Measurements from ENCODE around the gene SAPCD1.

Gene SAPCD1

DNA sequence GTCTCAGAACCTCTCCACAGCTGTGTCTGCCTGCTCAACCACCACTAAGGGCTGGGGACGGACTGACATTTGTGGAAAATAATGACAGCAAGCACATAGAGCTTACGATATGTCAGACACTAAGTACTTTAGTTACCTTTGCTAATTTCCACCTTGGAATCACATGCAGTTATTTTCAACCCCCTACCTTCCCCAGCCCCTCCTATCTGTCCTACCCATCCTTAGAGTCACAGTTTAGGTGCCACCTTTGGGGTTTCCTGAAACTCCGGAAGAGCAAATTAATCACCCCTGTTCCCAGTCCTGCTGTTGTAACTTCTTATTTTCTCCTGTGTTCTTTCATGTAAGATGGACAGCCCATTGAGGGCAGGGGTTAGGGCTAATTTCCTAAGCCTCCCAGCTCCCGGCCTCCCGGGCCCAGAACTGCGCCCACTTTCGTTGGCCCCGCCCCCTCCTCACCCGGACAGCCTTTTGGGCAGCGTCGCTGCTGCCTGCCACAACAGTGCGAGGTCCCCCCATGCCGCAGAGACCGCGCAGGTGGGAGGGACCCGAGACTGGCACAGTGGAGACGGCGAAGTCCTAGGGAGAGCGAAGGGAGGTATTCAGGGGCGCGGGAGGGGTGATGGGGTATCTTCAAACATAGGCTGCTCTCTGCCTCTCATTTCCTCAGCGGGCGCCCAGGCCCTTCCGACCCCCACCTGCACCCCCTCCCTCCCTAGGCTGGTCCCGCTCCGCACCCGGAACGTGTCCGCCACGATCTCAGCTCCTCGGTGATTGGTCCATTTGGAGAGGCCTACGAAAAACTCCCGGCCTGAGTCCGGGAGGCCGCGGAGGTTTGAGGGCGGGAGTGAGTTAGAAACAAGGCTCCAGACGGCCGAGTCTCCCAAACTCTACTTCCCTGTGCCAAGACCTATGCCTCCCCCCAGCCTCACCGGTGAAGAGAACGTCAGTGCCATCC is 34.5 kb upstream of the SAPCD1 start:
- TF ChIP-seq, protein P1, sequence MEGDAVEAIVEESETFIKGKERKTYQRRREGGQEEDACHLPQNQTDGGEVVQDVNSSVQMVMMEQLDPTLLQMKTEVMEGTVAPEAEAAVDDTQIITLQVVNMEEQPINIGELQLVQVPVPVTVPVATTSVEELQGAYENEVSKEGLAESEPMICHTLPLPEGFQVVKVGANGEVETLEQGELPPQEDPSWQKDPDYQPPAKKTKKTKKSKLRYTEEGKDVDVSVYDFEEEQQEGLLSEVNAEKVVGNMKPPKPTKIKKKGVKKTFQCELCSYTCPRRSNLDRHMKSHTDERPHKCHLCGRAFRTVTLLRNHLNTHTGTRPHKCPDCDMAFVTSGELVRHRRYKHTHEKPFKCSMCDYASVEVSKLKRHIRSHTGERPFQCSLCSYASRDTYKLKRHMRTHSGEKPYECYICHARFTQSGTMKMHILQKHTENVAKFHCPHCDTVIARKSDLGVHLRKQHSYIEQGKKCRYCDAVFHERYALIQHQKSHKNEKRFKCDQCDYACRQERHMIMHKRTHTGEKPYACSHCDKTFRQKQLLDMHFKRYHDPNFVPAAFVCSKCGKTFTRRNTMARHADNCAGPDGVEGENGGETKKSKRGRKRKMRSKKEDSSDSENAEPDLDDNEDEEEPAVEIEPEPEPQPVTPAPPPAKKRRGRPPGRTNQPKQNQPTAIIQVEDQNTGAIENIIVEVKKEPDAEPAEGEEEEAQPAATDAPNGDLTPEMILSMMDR (IDR thresholded peaks at IDR 0.05; ENCODE audit: low read depth, low read length, missing control alignments): no peak
- in situ Hi-C loops (cut with HindIII; ENCODE audit: low pct_ligation_motif_present, low sequenced_read_pairs): no loop called here
- no peak for DNase-seq
- Histone ChIP-seq H3K27me3 (replicated peaks) (no peaks in the 10 kb centered on the region), H3K27ac (no peak overlapping the region), H3K36me3 (replicated peaks) (peaks cover 41% of the 10 kb centered on the region), H3K4me3 (ENCODE audit: low read depth, low read length) (no peak overlapping the region)

DNA sequence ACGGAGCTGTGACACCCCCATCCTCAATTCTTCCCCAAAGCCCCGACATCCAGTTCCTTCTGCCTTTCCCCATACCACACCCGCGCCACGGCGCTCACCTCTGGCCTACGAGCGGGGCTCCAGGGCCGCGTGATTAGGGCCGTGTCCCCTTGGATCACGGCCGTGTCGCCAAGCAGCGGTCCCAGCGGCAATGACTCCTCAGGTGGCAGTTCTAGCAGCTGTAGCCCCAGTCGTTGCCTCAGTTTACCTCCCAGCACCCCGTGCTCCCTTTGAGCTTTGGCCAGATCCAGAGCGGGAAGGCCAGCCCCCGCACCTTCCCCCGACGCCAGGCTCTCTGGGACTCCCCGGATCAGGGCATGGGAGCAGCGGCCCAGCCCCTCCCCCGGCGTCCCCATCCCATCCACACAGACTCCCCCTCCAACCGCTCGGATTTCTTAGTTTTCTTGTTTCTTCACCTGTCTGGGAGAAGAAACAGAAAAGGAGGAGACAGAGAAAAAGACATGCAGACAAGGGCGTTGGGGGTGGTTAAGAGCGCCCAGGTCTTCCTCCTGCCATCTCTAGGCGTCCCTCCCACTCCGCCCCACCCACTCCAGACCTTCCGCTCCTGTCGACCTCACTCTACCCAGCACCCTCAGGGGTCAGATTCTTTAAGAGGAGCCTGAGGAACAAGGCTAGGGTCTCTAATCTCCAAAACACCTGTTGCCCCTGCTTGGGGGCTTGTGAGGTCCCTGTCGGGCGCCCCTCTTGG is 33.5 kb upstream of the SAPCD1 start, which contains the start of gene DDAH2:
DDAH2 (minus strand) TSS at position 533 of the 748 bp plus-strand sequence; CDS start at position 395, 138 bp downstream.
- Histone ChIP-seq H3K27ac (peak within 1 kb of the TSS; percentile 59), H3K36me3 (replicated peaks) (peaks cover 51% of the 10 kb centered on the region), H3K4me3 (ENCODE audit: low read depth, low read length) (peak within 1 kb of the TSS; percentile 84), H3K27me3 (replicated peaks) (no peaks in the 10 kb centered on the region)
- TF ChIP-seq, protein P1 (IDR thresholded peaks at IDR 0.05; ENCODE audit: low read depth, low read length, missing control alignments): peak; percentile 78
- no peak for DNase-seq
- in situ Hi-C loops (cut with HindIII; ENCODE audit: low pct_ligation_motif_present, low sequenced_read_pairs): no loop called here

DNA sequence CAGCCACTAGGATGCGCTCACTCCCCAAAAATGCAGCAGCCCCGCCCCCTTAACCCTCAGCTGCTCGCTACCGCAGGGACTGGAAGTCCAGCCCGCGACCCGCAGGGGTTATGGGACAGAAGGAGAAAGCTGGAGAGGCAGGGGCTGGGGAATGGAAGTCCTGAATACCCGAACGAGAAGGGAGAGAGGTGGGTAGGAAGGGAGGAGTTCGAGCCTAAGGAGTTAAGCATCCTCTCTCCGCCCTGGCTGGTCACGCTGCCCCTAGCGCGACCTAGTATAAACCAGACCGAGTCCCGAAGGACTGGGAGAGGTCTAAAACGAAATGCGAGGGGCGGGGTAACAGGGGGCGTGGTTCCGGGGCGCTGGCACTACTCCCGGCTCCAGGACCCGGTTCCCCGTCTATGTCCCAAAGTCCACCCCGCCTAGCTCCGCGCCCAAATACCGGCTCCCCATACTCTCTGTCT is 32.9 kb upstream of the SAPCD1 start:
- Histone ChIP-seq H3K4me3 (ENCODE audit: low read depth, low read length) (peak overlapping the region; percentile 84), H3K27me3 (replicated peaks) (no peaks in the 10 kb centered on the region), H3K27ac (peak overlapping the region; percentile 59), H3K36me3 (replicated peaks) (peaks cover 56% of the 10 kb centered on the region)
- peak; percentile 83 for DNase-seq
- TF ChIP-seq, protein P1 (IDR thresholded peaks at IDR 0.05; ENCODE audit: low read depth, low read length, missing control alignments): no peak
- in situ Hi-C loops (cut with HindIII; ENCODE audit: low pct_ligation_motif_present, low sequenced_read_pairs): no loop called here

DNA sequence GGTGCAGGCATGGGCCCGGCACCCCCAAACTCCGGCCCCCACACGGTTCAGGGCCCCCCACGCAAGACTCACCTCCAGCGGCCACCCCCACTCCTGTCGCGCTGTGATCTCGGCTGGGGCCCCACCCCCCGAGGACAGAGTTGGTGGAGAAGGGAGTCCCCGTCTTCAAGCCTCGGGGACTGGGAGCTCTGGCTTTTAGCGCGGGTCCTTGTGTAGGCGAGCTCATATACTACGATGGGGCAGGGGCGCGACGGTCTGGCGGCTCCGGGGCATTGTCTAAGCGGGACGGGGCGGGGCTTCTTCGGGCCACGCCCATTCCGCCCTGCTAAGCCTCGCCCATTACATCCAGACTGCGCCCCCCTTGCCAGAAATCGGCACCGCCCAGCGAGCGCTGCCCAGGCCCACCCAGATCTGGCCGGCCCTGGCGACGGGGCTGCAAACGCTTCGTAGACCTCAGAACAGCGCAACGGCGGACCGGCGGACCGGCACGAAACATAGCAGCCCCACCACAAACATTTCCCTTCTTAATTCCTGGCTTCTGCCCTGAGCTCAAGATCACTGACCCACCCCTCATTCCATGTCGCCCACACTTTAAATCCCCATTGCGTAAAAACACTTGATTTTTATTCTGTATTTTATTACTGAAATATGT is 32.4 kb upstream of the SAPCD1 start:
- peak overlapping the region; percentile 59 for H3K27ac ChIP-seq
- no peaks in the 10 kb centered on the region for H3K27me3 ChIP-seq (replicated peaks)
- peak; percentile 77 for DNase-seq
- peak overlapping the region; percentile 84 for H3K4me3 ChIP-seq (ENCODE audit: low read depth, low read length)
- peaks cover 56% of the 10 kb centered on the region for H3K36me3 ChIP-seq (replicated peaks)
- in situ Hi-C loops (cut with HindIII; ENCODE audit: low pct_ligation_motif_present, low sequenced_read_pairs): no loop called here
- TF ChIP-seq, protein P1 (IDR thresholded peaks at IDR 0.05; ENCODE audit: low read depth, low read length, missing control alignments): no peak

DNA sequence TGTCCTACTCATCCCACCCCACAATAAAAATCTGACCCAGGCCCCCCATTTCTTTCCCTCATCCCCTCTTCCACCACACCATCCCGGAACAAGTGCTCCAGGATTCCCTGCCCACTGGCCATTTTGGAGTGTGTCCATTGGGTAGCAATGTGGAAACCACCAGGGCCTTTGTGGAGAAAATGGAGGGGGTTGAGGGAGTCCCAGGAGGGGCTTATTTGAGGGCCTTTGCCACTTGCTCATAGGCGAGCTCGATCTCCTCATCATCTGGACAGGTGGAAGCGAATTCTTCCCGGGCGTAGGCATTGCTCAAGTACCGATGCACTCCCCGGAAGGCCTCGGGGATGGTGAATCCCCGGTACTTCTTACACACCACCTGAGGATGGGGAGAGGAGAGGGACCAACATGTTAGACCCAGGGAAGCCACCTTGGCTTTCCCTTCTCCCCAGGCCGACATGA is 31.8 kb upstream of the SAPCD1 start:
- Histone ChIP-seq H3K4me3 (ENCODE audit: low read depth, low read length) (no peak overlapping the region), H3K36me3 (replicated peaks) (peaks cover 56% of the 10 kb centered on the region), H3K27ac (no peak overlapping the region), H3K27me3 (replicated peaks) (no peaks in the 10 kb centered on the region)
- TF ChIP-seq, protein P1 (IDR thresholded peaks at IDR 0.05; ENCODE audit: low read depth, low read length, missing control alignments): no peak
- in situ Hi-C loops (cut with HindIII; ENCODE audit: low pct_ligation_motif_present, low sequenced_read_pairs): no loop called here
- DNase-seq: no peak
